HG02885 (cell line): Measurements from ENCODE around the gene LBHD2.
A peak's percentile ranks its signal among the peaks of the same experiment; 100 is the strongest.

Experiments used
- ATAC-seq: cut with Tn5 transposase; IDR thresholded peaks from one replicate; pipeline ENCODE4 v1.9.1; 2021; ENCODE audit warnings: mild to moderate bottlenecking; ENCODE audit not compliant: unreplicated experiment, poor library complexity

The LBHD2 gene

GRCh38 chr14:103067231-103067954 lies 16.6 kb upstream of the LBHD2 start:
- ATAC-seq, result no peak

GRCh38 chr14:103068351-103069073 lies 15.5 kb upstream of the LBHD2 start:
- ATAC-seq, result no peak

- ATAC-seq, result no peak
Observed at GRCh38 chr14:103070263-103070885, 13.6 kb upstream of the LBHD2 start.

- ATAC-seq, result no peak
Observed at GRCh38 chr14:103070971-103071542, 13.0 kb upstream of the LBHD2 start.

GRCh38 chr14:103071544-103072251 lies 12.3 kb upstream of the LBHD2 start:
- ATAC-seq, result no peak

- ATAC-seq, result no peak
Observed at GRCh38 chr14:103072595-103073366, 11.2 kb upstream of the LBHD2 start.

GRCh38 chr14:103073367-103073875 lies 10.6 kb upstream of the LBHD2 start:
- ATAC-seq, result no peak

- ATAC-seq, result no peak
Observed at GRCh38 chr14:103073876-103074728, 9.9 kb upstream of the LBHD2 start.

- no peak for ATAC-seq
Observed at GRCh38 chr14:103074729-103075367, 9.2 kb upstream of the LBHD2 start.

- ATAC-seq, result peak; percentile 56
Observed at GRCh38 chr14:103078420-103078749, 5.6 kb upstream of the LBHD2 start.

GRCh38 chr14:103078860-103079587 lies 5.0 kb upstream of the LBHD2 start:
- ATAC-seq, result no peak

GRCh38 chr14:103081951-103082350 lies 2.1 kb upstream of the LBHD2 start:
- no peak for ATAC-seq

GRCh38 chr14:103085106-103086091 lies 1.4 kb downstream of the LBHD2 start:
- no peak for ATAC-seq

- ATAC-seq, result no peak
Observed at GRCh38 chr14:103086771-103087342, 2.8 kb downstream of the LBHD2 start.

- no peak for ATAC-seq
Observed at GRCh38 chr14:103087343-103087835, 3.4 kb downstream of the LBHD2 start.

- no peak for ATAC-seq
Observed at GRCh38 chr14:103088921-103089320, 4.9 kb downstream of the LBHD2 start.
